PC-3 (cell line): Measurements from ENCODE around the gene ST6GALNAC2. TPM values are rescaled to one million over a fixed set of nuclear protein-coding genes. Genes with fewer than 3 reads are reported as not detected.

Experiments used
- ATAC-seq: fragments of 200-7000 bp; cut with Tn5 transposase; 2 replicates; pipeline ENCODE4 v1.9.1; 2020; ENCODE audit warnings: mild to moderate bottlenecking, moderate library complexity
- BruUV-seq: library from RNA; stranded (reverse); fragments of 400-500 nt; replicated peaks from 2 replicates; lab custom pipeline; 2021; lab: Mats Ljungman, UMichigan
- CTCF ChIA-PET: fragments of 300-600 bp; sonication (Branson Sonifier 250); formaldehyde crosslinking; loops from one replicate; lab custom pipeline; 2022; ENCODE audit warnings: antibody characterized with exemption; lab: Charles Lee
- POLR2A ChIA-PET: fragments of 300-600 bp; sonication (Branson Sonifier 250); formaldehyde crosslinking; loops from one replicate; lab custom pipeline; 2022; ENCODE audit warnings: antibody characterized with exemption; ENCODE audit not compliant: unreplicated experiment; lab: Charles Lee
- DNase-seq: peaks from one replicate; pipeline ENCODE4 v3.0.0-alpha.2; 2015
- H2AFZ ChIP-seq: fragments of 300-600 bp; sonication (generic); 2 replicates; pipeline ENCODE4 v1.6.0; 2016; ENCODE audit warnings: antibody characterized with exemption, low read length
- H3F3A ChIP-seq: fragments of 300-600 bp; sonication (generic); one replicate; pipeline ENCODE4 v1.6.0; 2017; ENCODE audit warnings: antibody characterized with exemption, low read length, control low read depth, mild to moderate bottlenecking; ENCODE audit not compliant: unreplicated experiment
- H3K27ac ChIP-seq: fragments of 300-600 bp; sonication (generic); 2 replicates; pipeline ENCODE4 v1.5.1; 2016; ENCODE audit warnings: mild to moderate bottlenecking, low read length
- H3K27me3 ChIP-seq: fragments of 300-600 bp; sonication (generic); 2 replicates; pipeline ENCODE4 v1.6.1; 2016; ENCODE audit warnings: low read length, mixed read lengths
- H3K36me3 ChIP-seq: fragments of 300-600 bp; sonication (generic); 2 replicates; pipeline ENCODE4 v1.6.1; 2016; ENCODE audit warnings: low read depth, mixed run types, low read length, mixed read lengths
- H3K4me1 ChIP-seq: fragments of 300-600 bp; sonication (generic); 2 replicates; pipeline ENCODE4 v1.5.1; 2016; ENCODE audit warnings: low read length; ENCODE audit not compliant: insufficient read depth
- H3K4me2 ChIP-seq: fragments of 300-600 bp; sonication (generic); 2 replicates; pipeline ENCODE4 v1.6.0; 2016; ENCODE audit warnings: low read length
- H3K4me3 ChIP-seq: fragments of 300-600 bp; sonication (generic); 2 replicates; pipeline ENCODE4 v1.5.1; 2016; ENCODE audit warnings: mild to moderate bottlenecking, low read length, mixed read lengths
- H3K79me2 ChIP-seq: fragments of 300-600 bp; sonication (generic); 2 replicates; pipeline ENCODE4 v1.6.1; 2017; ENCODE audit warnings: low read length, mixed read lengths
- H3K9ac ChIP-seq: fragments of 300-600 bp; sonication (generic); 2 replicates; pipeline ENCODE4 v1.6.0; 2016; ENCODE audit warnings: mild to moderate bottlenecking, low read length
- H3K9me2 ChIP-seq: fragments of 300-600 bp; sonication (generic); replicated peaks from 2 replicates; pipeline ENCODE4 v1.6.1; 2016; ENCODE audit warnings: mixed run types, low read length, mixed read lengths
- H3K9me3 ChIP-seq: fragments of 300-600 bp; sonication (generic); 2 replicates; pipeline ENCODE4 v1.6.1; 2016; ENCODE audit warnings: low read length, mixed read lengths
- H4K20me1 ChIP-seq: fragments of 300-600 bp; sonication (generic); 2 replicates; pipeline ENCODE4 v1.6.1; 2016; ENCODE audit warnings: low read length, mixed read lengths
- EZH2 ChIP-seq: fragments of 300-600 bp; sonication (generic); IDR thresholded peaks from one replicate; pipeline ENCODE4 v1.6.1; 2017; ENCODE audit warnings: antibody characterized with exemption, mild to moderate bottlenecking, low read length; ENCODE audit not compliant: unreplicated experiment
- EZH2phosphoT487 ChIP-seq: fragments of 300-600 bp; sonication (generic); IDR thresholded peaks from 2 replicates; pipeline ENCODE4 v1.6.1; 2018; ENCODE audit warnings: mild to moderate bottlenecking, antibody characterized with exemption, low read length, borderline replicate concordance
- intact Hi-C: fragments of 100-400 bp; cut with micrococcal nuclease; formaldehyde crosslinking; loops from 2 replicates; pipeline ENCODE4 v1.9.0; 2023
- total RNA-seq: library from RNA; depleted of rRNA; stranded (reverse); fragments of >200 nt; gene quantifications from 2 replicates; pipeline ENCODE4 v1.2.3, GENCODE V29; 2014
- TF ChIP-seq, protein P1 (sequence below): fragments of 300-600 bp; sonication (generic); conservative IDR thresholded peaks from 2 replicates; pipeline ENCODE4 v1.5.1; 2017; ENCODE audit warnings: antibody characterized with exemption, low read depth, mild to moderate bottlenecking, low read length

Gene ST6GALNAC2
- total RNA-seq, 1 experiment from 2014 or later = 1.0 TPM

GRCh38 chr17:76543482-76543825 lies 42.2 kb downstream of the ST6GALNAC2 start:
- no peaks in the 10 kb centered on the region for H3K36me3 ChIP-seq
- H3K27ac ChIP-seq = no peak overlapping the region
- DNase-seq (no peak), ATAC-seq (no peak)
- H4K20me1 ChIP-seq = no peaks in the 10 kb centered on the region
- H3K79me2 ChIP-seq = no peaks in the 10 kb centered on the region
- POLR2A ChIA-PET = no interaction called here
- intact Hi-C loops = no loop called here
- CTCF ChIA-PET = no interaction called here
- no peak overlapping the region for H3K4me2 ChIP-seq
- TF ChIP-seq EZH2phosphoT487 (no peak), EZH2 (no peak)
- TF ChIP-seq, protein P1, sequence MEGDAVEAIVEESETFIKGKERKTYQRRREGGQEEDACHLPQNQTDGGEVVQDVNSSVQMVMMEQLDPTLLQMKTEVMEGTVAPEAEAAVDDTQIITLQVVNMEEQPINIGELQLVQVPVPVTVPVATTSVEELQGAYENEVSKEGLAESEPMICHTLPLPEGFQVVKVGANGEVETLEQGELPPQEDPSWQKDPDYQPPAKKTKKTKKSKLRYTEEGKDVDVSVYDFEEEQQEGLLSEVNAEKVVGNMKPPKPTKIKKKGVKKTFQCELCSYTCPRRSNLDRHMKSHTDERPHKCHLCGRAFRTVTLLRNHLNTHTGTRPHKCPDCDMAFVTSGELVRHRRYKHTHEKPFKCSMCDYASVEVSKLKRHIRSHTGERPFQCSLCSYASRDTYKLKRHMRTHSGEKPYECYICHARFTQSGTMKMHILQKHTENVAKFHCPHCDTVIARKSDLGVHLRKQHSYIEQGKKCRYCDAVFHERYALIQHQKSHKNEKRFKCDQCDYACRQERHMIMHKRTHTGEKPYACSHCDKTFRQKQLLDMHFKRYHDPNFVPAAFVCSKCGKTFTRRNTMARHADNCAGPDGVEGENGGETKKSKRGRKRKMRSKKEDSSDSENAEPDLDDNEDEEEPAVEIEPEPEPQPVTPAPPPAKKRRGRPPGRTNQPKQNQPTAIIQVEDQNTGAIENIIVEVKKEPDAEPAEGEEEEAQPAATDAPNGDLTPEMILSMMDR = no peak
- no peak overlapping the region for H3K4me3 ChIP-seq
- no peak overlapping the region for H3K9ac ChIP-seq
- no peaks in the 10 kb centered on the region for H3K9me3 ChIP-seq
- no peaks in the 10 kb centered on the region for H3K27me3 ChIP-seq
- H3K9me2 ChIP-seq = no peaks in the 10 kb centered on the region
- no peak overlapping the region for H2AFZ ChIP-seq
- no peaks in the 10 kb centered on the region for H3F3A ChIP-seq
- no TSS peak for BruUV-seq
- H3K4me1 ChIP-seq = peaks cover 33% of the 10 kb centered on the region

GRCh38 chr17:76542984-76543383 lies 42.7 kb downstream of the ST6GALNAC2 start:
- Histone ChIP-seq H3K4me2 (no peak overlapping the region), H3K9ac (no peak overlapping the region), H3K4me3 (no peak overlapping the region), H2AFZ (no peak overlapping the region), H3F3A (no peaks in the 10 kb centered on the region), H3K79me2 (no peaks in the 10 kb centered on the region), H3K27me3 (no peaks in the 10 kb centered on the region), H3K27ac (no peak overlapping the region), H3K9me3 (no peaks in the 10 kb centered on the region), H3K4me1 (peaks cover 31% of the 10 kb centered on the region), H3K9me2 (no peaks in the 10 kb centered on the region), H3K36me3 (no peaks in the 10 kb centered on the region), H4K20me1 (no peaks in the 10 kb centered on the region)
- TF ChIP-seq, protein P1 = no peak
- TF ChIP-seq EZH2 = no peak
- POLR2A ChIA-PET = no interaction called here
- DNase-seq (no peak), ATAC-seq (no peak)
- intact Hi-C loops = no loop called here
- no TSS peak for BruUV-seq
- CTCF ChIA-PET = no interaction called here

GRCh38 chr17:76542566-76542971 lies 43.1 kb downstream of the ST6GALNAC2 start:
- TF ChIP-seq, protein P1 = no peak
- no peak for TF ChIP-seq EZH2phosphoT487
- no peak for TF ChIP-seq EZH2
- Histone ChIP-seq H3K4me3 (no peak overlapping the region), H3K4me1 (peaks cover 26% of the 10 kb centered on the region), H3K79me2 (no peaks in the 10 kb centered on the region), H2AFZ (no peak overlapping the region), H3K36me3 (no peaks in the 10 kb centered on the region), H3K27ac (no peak overlapping the region), H3K27me3 (no peaks in the 10 kb centered on the region), H3K9me2 (no peaks in the 10 kb centered on the region), H4K20me1 (no peaks in the 10 kb centered on the region), H3K9me3 (no peaks in the 10 kb centered on the region), H3F3A (no peaks in the 10 kb centered on the region), H3K4me2 (no peak overlapping the region), H3K9ac (no peak overlapping the region)
- ChIA-PET CTCF (no interaction called here), POLR2A (no interaction called here)
- no peak for DNase-seq
- intact Hi-C loops = no loop called here
- ATAC-seq = no peak
- no TSS peak for BruUV-seq
